Stimulated activated CD8-positive, alpha-beta memory T cell treated with anti-CD3 and anti-CD28 coated beads, Interleukin-15, amount 100 ng/mL, for 48 hours (primary cell): ENCODE results near the gene SORCS2.

Experiments
- DNase-seq, 2 donors: peaks; one replicate each; pipeline ENCODE4 v3.0.0-alpha.2; 2020; ENCODE audit warnings: low read depth in 2 of 2

SORCS2 gene

DNA sequence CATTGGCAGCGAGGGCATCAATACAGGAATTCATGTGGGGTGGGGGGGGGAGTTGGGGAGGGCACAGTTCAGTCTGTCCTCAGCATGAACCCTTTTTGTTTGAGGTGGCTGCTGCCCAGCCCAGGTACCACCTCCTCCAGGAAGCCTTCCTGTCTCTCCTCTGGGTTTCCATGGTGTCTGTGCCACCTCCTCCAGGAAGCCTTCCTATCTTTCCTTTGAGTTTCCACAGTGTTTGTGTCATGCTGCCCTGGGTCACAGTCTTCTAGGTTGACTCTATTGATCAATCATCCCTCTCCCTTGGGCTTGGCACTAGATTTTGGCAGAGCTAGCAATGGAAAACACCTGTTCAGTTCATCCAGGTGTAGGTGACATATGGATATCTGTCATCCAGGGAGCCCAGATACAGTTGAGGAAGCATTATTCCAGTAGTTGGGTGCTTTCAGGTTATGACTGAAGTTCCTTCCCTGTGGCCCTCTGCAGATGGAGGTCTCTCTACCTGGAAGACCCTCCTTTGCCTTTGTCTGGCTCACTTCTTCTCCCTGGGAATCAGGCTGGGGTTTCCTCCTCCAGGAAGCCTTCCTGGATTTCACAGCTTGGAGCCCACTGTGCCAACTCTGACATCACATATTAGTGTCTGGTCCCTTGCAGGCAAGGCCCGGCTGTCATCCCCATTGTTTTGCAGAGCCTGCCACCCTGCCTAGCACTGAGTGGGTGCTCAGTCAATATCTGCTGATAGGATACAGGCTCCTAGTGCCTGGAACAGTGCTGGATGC lies 96.6 kb downstream of the SORCS2 start:
- no peak for DNase-seq

DNA sequence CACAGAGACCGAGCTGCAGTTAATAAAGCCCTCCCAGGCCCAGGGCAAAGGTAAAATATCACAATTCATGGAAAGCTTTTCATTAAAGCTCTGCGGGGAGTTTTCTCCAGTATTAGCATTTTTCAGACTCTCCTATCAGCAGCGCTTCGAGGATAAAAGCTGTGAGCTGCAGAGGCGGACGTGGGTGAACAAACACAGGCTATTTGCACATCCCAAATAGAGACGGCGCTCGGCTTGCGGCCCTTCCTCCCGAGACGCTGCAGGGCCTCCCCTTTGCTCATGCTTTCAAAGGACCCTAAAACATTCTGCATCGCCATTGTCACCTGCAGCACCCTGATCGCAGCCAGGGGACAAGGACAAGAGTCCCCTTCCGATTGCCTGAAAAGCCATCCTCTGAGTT lies 97.3 kb downstream of the SORCS2 start:
- DNase-seq: no peak

DNA sequence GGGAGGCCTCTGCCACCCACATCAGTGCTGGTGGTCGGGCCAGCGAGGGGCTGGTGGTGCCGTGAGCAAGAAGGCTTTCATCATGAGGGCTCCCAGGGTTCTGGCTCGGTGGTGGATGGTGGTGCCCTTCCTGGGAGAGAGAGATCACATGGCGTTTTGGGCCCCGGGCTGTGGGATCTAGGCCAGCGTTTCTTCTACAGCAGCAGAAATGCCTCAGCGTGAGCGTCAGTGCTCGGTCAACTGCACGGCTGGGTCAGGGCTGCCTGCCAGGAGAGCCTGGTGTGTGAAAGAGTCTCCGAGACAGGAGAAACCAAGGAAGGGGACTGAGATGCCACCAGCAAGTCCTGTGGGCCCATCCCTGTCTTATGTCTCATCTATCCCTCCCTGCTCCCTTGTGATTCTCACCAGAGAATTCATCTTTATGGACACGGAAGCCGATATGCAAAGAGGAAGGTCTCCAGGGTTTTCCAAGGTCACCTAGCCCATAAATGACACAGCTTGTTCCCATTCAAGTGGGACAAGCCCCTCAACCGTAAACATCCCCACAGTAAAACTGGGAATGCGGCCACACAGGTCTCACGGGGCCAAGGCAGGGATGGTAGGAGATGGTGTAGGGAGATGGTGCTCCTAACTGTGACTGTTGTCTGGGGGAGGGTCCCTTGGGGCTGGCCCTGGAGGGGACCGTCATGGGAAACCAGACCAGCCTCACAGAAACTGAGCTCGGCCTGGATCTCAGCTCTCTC lies 99.2 kb downstream of the SORCS2 start:
- no peak for DNase-seq

DNA sequence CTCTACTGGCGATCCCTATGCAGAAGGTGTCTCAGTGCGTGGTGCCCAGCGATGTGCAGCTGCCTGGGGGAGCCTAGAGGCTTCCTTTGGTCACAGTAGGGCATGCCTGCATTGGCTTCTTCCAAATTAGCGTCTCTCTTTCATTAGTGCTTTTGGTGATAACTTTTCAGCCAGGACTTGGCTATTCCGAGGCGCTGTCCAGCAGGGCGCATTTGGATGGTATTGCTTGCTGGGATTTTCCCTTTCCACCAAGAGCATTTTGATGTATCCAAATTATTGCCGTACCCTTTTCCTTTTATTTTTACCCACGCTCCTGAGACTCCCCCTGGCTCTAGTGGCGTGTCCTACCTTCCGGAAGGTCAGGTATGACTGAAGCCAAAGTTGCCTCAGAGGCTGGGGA lies 101.4 kb downstream of the SORCS2 start:
- DNase-seq: no peak

DNA sequence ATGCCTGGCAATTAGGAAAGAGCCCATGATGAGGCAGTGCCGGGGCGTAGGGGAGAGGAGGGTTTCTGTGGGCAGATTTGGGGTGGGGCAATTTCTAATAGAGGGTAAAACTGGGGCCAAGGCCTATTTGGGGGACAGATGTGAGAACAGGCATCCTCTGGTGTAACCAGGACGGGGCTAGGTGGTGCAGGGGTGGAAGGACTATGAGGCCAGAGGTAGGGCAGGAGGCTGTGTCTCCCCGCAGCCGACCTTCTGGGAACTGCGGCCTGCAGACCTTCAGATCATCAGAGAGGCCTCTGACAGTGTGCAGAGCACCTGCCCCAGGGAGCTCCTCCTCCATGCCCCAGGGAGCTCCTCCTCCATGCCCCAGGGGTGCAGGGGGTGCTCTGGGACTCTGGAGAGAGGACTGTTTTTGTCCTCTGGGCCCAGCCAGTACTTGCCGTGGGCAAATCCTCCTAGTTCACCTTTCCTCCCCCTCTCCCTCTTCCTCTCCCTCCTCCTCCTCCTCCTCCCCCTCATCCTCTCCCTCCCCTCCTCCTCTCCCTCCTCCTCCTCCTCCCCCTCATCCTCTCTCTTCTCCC lies 101.9 kb downstream of the SORCS2 start:
- no peak for DNase-seq

DNA sequence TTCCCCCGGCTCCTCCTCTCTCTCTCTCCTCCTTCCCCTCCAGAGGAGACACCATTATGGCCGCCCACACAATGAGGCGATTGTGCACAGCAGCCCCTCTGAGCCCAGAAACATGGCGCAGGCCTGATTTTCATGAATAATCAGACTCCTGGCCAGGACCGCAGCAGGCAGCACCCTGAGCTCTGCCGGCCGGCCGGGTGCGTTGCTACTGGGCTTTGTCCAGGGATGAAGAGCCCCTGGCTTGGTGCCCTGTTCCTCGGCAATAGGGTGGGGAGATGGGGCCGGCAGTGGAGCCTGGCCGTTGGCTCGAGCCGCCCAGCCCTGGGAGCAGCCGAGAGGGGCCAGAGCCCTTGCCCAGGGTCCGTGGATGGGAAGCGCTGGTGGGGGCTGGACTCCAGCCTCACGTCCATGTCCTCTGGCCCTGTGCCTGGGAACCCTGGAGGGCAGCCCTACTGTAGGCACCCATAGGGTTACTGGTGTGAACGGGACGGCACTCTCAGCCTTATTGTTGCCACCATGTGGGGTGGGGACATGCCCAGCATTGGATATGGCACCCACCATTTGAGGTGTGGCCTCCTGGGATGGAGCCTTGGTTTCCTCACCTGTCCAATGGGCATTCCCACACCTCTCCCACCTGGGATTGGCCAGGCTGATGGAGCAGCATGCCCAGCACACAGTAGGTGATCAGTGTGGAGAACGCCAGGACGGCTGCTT lies 103.0 kb downstream of the SORCS2 start:
- no peak for DNase-seq

DNA sequence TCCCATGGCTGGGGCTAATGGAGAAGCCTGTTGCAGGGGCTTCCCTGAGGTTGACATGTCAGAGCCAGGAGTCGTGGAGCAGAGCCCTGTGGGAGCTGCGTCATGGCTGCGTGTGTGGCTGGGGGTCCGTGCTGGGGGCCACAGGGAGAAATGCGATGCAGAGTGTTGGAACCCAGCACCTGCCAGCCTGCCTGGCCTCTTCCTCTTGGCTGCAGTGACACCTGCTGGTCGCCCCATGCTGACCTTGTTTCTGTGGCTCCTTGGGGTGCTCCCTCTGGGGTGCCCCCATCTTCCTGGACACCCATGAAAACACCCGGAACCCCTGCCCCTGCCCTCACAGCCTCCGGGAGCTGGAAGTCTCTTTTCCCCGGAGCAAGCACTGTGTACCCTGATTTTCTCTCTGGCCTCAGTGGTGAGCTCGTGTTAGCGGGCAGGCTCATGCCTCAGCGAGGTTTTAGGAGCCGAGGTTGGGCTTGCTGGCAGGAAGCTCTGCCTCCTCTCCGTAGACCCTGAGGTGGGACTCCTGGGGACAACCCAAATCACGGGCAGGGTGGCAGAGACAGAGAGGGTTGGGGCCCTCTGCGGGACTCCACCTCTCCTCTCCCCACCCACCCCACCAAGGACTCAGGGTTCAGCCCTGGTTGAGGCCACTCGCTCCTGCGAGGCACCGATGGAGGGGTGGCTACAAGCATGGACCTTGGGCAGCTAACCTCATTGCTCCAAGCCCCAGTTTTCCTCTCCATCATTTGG lies 103.7 kb downstream of the SORCS2 start:
- no peak for DNase-seq

DNA sequence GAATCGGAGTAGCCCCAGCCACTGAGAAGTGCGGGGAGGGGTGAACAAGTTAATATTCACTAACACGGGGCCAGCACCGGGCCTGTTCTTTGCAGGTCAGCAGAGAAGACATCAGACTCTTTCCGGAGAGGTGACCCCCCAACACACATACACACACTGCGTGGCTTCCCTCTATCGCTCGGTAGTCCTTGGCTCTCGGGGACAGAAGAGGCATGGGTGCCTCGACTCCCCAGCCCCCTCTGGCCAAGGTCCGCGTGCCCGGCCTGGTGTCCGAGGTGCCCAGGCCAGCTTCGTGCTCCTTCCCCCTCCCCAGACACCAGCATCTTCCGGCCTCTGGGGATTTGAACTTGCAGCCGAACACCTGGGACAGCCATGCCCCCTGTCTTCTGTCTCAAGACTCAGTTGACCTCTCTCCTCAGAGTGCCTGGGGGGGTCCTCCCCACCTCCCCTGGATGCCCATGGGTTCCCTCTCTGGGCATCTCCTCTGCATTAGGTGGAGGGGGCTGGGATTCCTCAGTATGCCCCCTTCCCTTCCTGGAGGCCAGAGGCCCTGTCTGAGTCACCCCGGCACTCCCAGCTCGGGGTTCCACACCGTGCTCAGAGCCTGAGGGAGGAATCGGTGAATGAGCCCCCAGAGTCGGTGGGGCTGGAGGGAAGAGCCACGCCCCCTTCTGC lies 104.5 kb downstream of the SORCS2 start:
- DNase-seq: no peak

DNA sequence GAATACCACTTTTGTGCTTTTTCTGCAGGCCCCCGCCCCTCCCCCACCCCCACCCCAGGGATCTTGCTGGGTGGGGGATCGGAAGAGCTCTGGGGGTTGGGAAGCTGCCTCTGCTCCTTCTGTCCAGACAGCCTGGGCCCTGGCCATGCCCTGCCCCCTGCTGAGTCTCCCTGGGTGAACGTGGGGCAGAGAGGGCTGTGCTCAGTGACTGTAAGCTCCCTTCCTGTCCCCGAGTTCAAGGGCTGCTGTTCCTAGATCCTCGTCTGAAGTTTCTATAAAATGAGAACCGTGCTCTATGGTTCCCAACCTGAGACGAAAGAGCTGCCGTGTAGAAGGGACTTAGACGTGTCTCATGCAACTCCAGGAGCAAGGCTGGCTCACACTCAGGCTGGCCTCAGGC lies 105.0 kb downstream of the SORCS2 start:
- DNase-seq: no peak

DNA sequence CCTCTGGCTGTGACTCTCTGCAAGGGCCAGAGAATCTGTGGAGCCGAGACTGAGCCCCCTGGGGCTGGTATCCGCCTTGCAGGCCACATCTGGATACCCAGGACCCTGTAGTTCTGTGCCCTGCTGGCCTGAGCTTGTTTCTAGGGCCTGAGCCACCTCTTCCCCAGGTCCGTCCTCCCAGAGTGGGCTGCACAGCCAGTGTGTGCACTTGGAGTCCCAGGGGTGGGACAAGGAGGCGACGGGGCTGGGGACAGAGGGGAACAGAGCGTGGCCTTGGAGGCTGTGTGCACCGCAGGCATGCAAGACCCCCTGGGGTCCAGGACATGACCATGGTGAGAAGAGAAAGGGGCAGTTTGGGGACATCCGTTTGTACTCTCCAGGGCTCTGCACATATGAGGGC lies 105.5 kb downstream of the SORCS2 start:
- no peak for DNase-seq

DNA sequence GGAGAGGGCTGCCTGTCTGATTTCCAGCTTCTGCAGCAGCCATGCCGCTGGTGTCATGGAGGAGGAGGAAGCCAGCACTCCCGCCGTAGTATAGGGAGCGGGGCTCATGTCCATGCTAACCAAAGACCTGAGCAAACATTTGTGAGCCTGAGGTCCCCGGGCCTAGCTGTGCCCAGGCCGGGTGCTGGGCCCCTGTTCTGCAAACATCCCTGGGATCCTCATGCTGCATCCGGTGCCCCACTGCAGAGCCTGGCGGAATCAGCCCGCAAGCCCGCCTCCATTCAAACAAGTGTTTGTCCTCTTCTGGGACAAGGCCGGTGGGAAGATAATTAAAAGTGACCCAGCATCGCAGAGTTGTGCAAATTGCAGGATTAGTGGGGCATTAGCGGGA lies 106.3 kb downstream of the SORCS2 start:
- DNase-seq: no peak

DNA sequence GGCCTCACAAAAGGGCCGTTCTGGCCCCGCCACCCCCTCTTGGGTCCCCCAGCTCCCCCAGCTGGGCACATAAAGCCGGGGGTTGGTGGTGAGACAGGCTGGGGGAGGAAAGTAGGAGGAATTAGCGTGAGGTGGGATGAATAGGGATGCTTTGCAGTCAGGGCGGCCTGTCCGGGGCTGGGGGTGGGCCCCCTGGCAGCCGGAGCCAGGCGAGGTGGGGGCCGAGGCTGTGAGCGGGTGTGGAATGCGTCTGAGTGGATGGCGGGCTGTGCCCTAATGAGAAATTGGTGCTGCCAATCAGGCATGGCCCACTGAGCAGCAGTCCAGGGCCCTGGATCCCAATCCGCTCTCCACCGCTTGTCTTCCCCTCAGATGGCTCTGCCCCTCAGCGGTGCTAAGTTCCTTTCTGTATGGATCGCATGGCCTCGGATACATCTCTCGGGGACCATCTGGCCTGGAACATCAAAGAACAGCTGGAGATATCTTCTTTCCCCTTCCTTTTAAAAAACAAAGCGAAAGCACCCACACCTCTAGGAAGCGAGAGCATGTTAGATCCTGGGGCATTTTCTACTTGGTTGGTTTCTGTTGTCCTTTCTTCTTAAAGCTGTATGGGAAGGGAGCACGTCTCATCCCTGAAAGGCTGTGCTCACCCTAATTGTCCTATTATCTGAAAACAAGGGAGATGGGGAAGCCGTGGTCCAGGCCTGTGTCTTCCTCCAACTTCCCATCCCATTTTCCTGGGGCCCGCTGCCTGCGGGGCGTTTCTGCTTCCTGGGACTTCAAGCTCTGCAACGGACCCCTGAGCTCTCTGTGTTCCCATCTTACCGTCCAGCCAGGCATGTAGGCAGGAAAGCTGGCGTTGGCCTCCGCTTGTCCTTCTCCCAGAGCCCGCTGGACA lies 106.9 kb downstream of the SORCS2 start:
- DNase-seq: no peak

DNA sequence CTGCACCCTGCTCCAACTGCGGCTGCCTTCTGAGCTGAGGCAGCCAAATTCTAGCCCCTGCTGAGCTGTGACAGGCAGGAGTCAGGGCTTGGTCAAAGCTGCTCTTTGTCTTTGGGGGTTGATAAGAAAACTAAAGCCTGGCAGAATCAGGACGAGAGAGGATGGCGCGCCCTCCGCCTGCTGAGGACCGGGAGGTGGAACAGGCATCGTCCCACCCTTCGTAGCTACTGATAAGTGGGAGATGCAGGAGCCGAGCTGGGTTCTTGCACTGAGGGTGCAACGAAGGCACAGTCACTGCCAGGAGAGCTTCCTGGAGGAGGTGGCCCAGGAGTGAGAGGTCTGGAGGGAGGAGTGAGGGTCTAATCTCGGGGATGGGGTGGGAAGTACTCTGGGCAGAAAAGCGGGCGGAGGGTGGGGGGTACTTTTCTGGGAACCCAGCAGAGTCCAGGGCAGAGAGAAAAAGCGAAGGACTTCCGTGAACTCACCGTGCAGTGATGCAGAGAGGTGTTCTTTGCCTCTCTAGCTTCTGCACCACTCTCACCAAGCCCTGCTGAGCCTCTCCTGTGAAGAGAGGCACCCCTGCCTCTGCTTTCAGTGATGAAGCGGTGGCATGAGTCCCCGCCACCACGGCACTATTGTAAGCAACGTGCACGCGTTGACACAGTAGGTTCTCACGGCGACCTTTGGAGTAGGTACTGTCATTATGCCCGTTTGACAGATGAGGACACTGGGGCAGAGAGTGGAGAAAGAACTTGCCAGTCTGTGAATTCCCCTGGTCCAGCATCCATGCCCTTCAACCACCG lies 107.8 kb downstream of the SORCS2 start:
- DNase-seq: no peak

DNA sequence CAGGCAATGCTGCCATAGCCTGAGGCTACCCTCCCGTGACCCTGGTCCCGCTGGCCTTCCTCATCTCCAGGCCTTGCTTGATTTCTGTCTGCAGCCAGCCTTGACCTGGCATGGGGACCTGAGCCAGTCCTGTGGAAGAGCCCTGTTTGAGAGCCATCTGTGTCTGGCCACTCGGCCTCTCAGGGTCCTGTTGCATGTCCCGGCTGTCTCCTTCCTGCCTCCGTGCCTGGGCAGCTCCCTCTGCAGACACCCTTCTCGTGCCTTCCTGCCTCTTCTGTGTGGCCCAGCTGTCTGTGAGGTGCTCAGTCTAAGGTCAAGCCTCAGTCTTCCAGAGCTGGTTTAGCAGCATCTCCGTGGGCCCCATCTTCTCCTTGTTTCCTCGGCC lies 108.4 kb downstream of the SORCS2 start:
- no peak for DNase-seq

DNA sequence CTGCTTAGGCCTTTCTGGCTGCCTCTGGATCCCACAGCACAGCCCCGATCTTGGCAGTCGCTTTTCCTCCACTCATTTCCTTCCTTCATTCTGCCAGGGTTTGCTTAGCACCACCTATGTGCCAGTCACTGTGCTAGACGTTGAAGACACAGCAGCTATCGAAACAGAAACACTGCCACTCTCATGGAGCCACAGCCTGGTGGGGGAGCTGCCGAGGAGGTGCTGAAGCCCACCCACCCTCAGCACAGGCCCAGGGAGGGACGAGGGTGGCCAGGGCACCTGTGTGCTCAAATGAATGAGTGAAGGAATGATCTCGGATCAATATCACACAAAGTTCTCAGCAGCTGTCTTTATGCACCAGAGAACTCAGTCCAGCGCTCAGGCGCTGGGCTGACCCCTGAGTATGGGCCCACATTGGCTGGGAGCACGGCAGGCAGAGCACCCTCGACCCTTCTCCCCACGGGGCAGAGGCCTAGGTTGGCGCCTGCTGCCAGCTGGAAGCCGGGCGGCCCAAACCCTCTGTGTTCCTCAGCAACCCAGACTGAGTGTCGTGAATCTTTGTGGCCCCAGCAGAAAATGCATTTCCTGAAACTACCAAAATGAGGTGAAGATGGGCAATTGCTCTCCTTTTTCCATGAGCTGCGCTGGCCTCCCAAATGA lies 108.9 kb downstream of the SORCS2 start:
- no peak for DNase-seq

DNA sequence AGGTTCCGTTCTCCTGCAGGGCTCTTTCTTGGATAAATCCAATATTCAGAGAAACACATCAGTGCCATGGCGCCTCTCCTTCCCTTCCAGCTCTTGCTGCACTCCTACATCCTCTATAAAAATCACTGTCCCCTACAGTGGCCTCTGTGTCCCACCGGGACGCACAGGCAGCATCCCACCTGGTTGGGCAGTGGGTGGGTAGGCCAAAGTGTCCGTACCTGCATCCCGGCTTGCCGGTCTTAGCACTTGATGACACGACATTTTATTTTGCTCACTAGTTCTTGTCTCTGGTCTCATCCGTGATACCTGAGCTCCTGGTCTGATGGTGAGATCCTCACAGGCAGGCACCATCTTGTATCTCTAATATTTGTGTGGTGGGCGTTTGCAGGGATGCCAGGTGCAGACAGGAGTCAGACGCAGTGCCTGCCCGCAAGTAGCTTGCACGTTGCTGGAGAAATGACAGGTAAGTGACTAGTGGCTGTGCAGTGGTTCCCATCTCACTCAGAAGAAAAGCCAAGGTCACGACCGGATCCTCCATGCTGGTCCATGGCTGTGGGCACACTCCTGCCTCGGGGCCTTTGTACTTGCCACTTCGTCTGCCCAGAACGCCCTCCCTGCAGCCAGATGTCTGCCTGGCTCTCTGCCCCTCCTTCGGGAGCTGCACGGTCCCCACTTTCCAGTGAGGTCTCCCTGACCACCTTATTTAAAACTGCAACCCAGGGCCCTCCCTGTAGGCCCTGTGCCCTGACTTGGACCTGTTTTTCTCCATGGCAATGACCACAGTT lies 109.7 kb downstream of the SORCS2 start:
- no peak for DNase-seq

DNA sequence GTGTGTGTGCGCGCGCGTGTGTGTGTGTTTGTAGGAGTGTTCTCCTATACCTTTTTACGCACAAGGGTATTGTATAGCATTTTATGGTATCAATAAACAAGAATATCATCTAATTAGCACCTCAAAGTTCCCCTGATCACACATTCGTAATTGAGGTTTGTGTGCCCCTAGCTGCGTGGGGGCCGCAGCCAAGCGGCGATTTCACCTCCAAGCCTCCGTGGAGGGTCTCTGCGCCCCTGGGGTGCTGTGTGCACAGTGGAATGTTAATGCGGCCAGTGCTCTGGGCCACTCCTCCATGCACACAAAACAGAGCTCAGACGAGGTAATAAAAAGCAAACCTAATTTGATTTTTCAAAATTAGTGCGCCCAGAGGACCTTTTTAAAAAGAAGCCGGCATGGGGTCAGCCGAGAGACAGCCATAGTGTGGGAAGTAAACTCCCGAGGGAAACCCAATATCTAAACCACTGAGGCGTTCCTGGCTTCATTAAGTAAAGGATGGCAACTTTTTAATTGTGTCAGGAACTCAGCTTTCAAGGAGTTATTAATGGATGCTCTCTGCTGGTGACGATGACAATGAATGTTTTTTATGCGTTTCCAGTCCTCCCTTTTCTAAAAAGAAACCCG lies 110.6 kb downstream of the SORCS2 start:
- no peak for DNase-seq
